ENCODE results near the gene SPEM1. TPM values are rescaled to one million over a fixed set of nuclear protein-coding genes. Genes with fewer than 3 reads are reported as not detected.

The SPEM1 gene
- total RNA-seq, 1 experiment from 2014 or later = 0.33 TPM

GRCh38 chr17:7427549-7427948 is 7.4 kb downstream of the SPEM1 start:
- no peak overlapping the region for H4K91ac ChIP-seq (ENCODE audit: insufficient read length, low read depth, low read length)
- H2AFZ ChIP-seq (ENCODE audit: low read length) = no peak overlapping the region
- Mint-ChIP-seq H3K4me1 (no peaks in the 10 kb centered on the region), H3K27me3 (ENCODE audit: low read depth) (peaks cover 17% of the 10 kb centered on the region), H3K9me3 (no peaks in the 10 kb centered on the region; a peak in 1 of 5 replicates), H3K36me3 (ENCODE audit: insufficient read depth in 1 of 3, low read depth in 3 of 3) (no peaks in the 10 kb centered on the region), H3K4me3 (no peak overlapping the region), H3K27ac (no peak overlapping the region)
- H3K23me2 ChIP-seq (ENCODE audit: insufficient read length, low read depth, low read length, poor library complexity, severe bottlenecking) = no peaks in the 10 kb centered on the region
- H3K4ac ChIP-seq (ENCODE audit: low read depth, low read length) = no peak overlapping the region
- no peak overlapping the region for H4K8ac ChIP-seq (replicated peaks; ENCODE audit: insufficient read length, low read depth, low read length)
- H2BK12ac ChIP-seq (ENCODE audit: insufficient read length, low read depth, low read length) = no peak overlapping the region
- no peak overlapping the region for H3K4me2 ChIP-seq (ENCODE audit: insufficient read depth, insufficient read length, low read length)
- H3K27me3 ChIP-seq (ENCODE audit: insufficient read depth, low read length) = no peaks in the 10 kb centered on the region; the same call in 1 of the 2 replicates
- TF ChIP-seq, protein P1, sequence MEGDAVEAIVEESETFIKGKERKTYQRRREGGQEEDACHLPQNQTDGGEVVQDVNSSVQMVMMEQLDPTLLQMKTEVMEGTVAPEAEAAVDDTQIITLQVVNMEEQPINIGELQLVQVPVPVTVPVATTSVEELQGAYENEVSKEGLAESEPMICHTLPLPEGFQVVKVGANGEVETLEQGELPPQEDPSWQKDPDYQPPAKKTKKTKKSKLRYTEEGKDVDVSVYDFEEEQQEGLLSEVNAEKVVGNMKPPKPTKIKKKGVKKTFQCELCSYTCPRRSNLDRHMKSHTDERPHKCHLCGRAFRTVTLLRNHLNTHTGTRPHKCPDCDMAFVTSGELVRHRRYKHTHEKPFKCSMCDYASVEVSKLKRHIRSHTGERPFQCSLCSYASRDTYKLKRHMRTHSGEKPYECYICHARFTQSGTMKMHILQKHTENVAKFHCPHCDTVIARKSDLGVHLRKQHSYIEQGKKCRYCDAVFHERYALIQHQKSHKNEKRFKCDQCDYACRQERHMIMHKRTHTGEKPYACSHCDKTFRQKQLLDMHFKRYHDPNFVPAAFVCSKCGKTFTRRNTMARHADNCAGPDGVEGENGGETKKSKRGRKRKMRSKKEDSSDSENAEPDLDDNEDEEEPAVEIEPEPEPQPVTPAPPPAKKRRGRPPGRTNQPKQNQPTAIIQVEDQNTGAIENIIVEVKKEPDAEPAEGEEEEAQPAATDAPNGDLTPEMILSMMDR (conservative IDR thresholded peaks at IDR 0.05) = no peak
- H4K20me1 ChIP-seq (ENCODE audit: control insufficient read depth, insufficient read depth, insufficient read length) = no peaks in the 10 kb centered on the region
- H3K79me1 ChIP-seq (ENCODE audit: insufficient read depth, low read depth, low read length, poor library complexity, severe bottlenecking) = no peaks in the 10 kb centered on the region
- H2BK15ac ChIP-seq (ENCODE audit: low read depth, low read length) = no peak overlapping the region
- H3K23ac ChIP-seq (ENCODE audit: insufficient read length, low read depth, low read length) = no peak overlapping the region
- no peaks in the 10 kb centered on the region for H3K4me1 ChIP-seq (ENCODE audit: insufficient read depth, low read length)
- H2BK120ac ChIP-seq (ENCODE audit: low read depth, low read length, poor library complexity, severe bottlenecking) = no peak overlapping the region
- no peak for DNase-seq
- no peak overlapping the region for H3T11ph ChIP-seq (ENCODE audit: low read length)
- H3K56ac ChIP-seq (ENCODE audit: insufficient read length, low read depth, low read length) = no peak overlapping the region
- no peak overlapping the region for H3K9ac ChIP-seq (ENCODE audit: extremely low read depth, insufficient read length, low read length)
- no CpG with 5 or more reads among the region's 7 CpGs for WGBS (ENCODE audit: extremely low coverage, insufficient read length, low lambda C conversion rate)
- H2BK20ac ChIP-seq (ENCODE audit: low read depth, low read length, poor library complexity, severe bottlenecking) = no peak overlapping the region
- H3K9me3 ChIP-seq (ENCODE audit: control insufficient read depth, low read depth, low read length) = no peaks in the 10 kb centered on the region
- H2BK5ac ChIP-seq (ENCODE audit: insufficient read length, low read length) = no peak overlapping the region
- no peak overlapping the region for H3K18ac ChIP-seq (ENCODE audit: insufficient read length, low read depth, low read length)
- H3K27ac ChIP-seq (ENCODE audit: insufficient read length, low read depth, low read length) = no peak overlapping the region
- no peak overlapping the region for H2AK5ac ChIP-seq (ENCODE audit: insufficient read length, low read length)
- no peaks in the 10 kb centered on the region for H3K79me2 ChIP-seq (ENCODE audit: insufficient read depth, low read length)
- no peak overlapping the region; the same call in 1 of the 2 replicates for H3K14ac ChIP-seq (ENCODE audit: insufficient read depth, low read length)
- H4K5ac ChIP-seq (ENCODE audit: insufficient read length, low read depth, low read length) = no peak overlapping the region
